ENCODE results near the gene GUCY1B1.

- no peak for TF ChIP-seq CEBPB (IDR thresholded peaks at IDR 0.05; ENCODE audit: low read depth)
- no peak for TF ChIP-seq CTCF (IDR thresholded peaks at IDR 0.05 in 2 of 3, conservative IDR thresholded peaks at IDR 0.05 in 1 of 3; ENCODE audit: borderline replicate concordance in 1 of 3, insufficient read depth in 1 of 3, low read depth in 2 of 3, low read length in 2 of 3)
- no peak for TF ChIP-seq EGR1 (IDR thresholded peaks at IDR 0.05; ENCODE audit: low read depth)
- TF ChIP-seq YY1 (IDR thresholded peaks at IDR 0.05; ENCODE audit: extremely low read depth, insufficient replicate concordance, low read depth, low read length): no peak
- no peak for TF ChIP-seq POLR2A (IDR thresholded peaks at IDR 0.05; ENCODE audit: borderline replicate concordance, extremely low read depth, insufficient read depth, insufficient read length)
- TF ChIP-seq JUND (IDR thresholded peaks at IDR 0.05): no peak
- no peak for TF ChIP-seq SP1 (IDR thresholded peaks at IDR 0.05; ENCODE audit: low read depth)
- TF ChIP-seq TCF7L2 (IDR thresholded peaks at IDR 0.05; ENCODE audit: borderline replicate concordance, extremely low read depth, insufficient read depth, insufficient read length): no peak
- no peak for TF ChIP-seq ZFX (IDR thresholded peaks at IDR 0.05)
- no peak for TF ChIP-seq POLR2AphosphoS5 (IDR thresholded peaks at IDR 0.05; ENCODE audit: low read depth, low read length)
- no peak for TF ChIP-seq EZH2 (IDR thresholded peaks at IDR 0.05)
- TF ChIP-seq FOSL1 (IDR thresholded peaks at IDR 0.05; ENCODE audit: low read depth): no peak
- TF ChIP-seq EZH2phosphoT487 (IDR thresholded peaks at IDR 0.05; ENCODE audit: borderline replicate concordance): no peak
- no peak for TF ChIP-seq MAX (IDR thresholded peaks at IDR 0.05)
Observed at GRCh38 chr4:155805016-155805415, 46.2 kb downstream of the GUCY1B1 start.

All from HCT116 (cell line).